OCI-M2 (cell line): ENCODE data around the gene ZDHHC11B.
"Not testable (repeated sequence)": the region's sequence is repeated elsewhere in the genome, so short reads cannot be mapped to it uniquely, and the experiment has no call there.

ENCODE experiments used
- DNase-seq: peaks from one replicate; lab custom pipeline; 2025; ENCODE audit not compliant: unreplicated experiment; lab: John Stamatoyannopoulos, UW

ZDHHC11B gene

DNA sequence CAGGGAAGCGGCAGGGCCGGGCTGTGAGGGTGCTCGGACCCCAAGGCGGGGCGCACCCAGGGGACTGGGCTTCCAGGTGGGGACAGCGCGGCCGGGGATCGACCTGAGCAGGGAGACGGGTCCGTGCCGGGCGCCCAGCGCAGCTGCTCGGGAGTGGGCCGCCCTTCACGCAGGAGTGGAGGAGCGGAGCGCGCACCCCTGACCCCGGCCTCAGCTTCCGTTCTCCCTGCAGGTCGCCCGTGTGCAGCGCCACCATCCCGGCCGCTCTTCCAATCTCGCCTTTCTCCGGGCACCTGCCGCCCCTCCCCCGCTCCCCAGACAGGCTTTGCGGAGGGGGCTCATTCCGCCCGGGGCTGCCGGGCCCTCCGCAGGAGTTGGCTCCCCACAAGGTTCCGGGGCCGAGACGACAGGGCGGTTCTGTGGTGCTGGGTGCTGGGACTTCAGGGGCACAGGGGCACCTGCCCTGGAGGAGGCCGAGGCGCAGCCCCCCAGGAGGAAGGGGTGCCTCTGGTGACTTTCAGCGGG lies 714 bp upstream of the ZDHHC11B start:
- DNase-seq = not testable (repeated sequence)

DNA sequence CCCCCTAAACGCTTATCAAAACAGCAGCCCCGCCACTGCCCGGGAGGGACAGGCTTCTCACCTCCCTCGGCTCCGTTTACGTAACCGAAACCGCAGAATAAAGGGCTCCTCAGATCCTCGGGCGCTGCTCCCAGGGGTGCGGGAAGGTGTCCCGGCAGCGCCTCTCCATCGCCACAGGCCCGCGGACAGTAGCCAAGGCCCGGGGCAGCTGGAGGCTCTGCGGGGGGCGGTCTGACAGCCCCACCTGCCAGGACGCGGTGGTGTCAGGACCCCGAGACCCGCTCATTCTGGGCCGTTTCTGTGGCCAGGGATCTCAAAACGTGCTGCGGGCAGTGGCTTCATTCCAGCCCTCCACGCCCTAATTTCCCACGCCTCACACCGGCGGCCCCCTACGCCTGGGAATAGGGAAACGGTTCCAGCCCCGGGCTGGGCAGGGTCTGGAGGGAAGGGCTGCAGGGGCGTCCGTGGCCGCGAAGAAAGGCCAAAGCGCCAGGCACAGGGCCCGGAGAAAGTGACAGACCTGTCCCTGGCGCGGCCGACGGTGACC lies 575 bp downstream of the ZDHHC11B start:
- not testable (repeated sequence) for DNase-seq

DNA sequence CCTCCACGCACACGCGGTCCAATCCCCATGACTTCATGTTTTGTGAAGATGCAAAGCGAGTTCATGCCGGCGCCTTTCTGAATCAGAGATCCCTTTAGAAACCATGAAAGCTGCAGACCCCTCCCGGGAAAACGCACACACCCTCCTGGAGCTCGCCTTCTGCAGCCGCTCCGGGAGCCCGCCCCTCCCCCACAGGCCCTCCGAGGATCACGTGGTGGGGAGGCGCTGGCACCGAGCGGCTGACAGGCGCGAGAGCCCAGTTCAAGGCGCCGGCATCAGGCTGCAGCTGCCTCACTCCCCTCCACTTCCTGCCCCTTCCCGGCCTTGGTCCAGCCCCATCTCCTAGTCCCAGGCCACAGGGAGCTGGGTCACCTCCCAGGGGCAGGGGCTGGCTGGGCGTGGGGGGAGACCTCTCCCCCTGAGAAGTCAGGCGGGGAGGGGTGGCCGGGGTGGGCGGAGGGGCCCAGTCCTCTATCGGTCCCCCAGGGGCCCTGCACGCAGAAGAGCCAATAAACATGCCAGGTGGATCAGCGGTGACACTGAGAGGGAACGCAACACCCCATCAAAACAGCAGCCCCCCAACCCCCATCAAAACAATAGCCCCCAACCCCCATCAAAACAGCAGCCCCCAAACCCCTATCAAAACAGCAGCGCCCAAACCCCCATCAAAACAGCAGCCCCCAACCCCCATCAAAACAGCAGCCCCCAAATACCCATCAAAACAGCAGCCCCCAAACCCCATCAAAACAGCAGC lies 1.3 kb downstream of the ZDHHC11B start:
- not testable (repeated sequence) for DNase-seq

GRCh38 chr5:782356-782755 lies 2.2 kb downstream of the ZDHHC11B start:
- DNase-seq = not testable (repeated sequence)

GRCh38 chr5:780571-780970 lies 4.0 kb downstream of the ZDHHC11B start:
- not testable (repeated sequence) for DNase-seq

DNA sequence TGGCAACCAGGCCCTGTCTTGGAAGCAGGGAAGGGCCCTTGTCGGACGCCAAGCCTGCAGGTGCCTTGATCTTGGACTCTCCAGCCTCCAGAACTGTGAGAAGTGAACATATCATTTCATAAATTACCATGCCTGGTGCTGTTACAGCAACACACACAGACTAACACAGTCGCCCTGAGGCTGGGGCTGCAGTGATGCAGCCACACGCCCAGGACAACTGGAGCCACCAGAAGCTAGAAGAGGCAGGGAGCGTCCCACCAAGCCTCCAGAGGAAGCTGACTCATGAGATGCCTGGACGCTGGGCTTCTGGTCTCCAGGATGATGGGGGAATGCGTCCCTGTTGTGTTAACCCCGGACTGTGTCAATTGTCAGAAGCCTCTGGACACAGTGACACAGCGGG lies 5.6 kb downstream of the ZDHHC11B start:
- DNase-seq = not testable (repeated sequence)

DNA sequence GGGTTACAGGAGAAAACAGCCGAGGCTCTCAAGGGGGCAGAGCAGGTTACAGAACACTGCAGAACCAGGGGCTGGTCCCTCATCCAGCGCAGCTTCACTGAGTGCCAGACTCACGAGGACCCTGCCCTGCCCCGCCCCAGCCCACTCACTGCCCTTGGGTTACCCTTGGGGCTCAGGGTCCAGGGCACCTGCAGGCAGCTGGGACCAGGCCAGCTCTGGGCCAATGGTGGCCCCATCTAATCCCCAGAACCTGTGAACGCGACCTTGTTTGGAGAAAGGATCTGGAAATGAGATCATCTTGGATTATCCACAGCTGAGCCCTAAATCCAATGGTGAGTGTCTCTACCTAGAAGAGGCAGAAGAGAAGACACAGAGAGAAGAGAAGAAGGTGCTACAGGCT lies 6.1 kb downstream of the ZDHHC11B start:
- not testable (repeated sequence) for DNase-seq

DNA sequence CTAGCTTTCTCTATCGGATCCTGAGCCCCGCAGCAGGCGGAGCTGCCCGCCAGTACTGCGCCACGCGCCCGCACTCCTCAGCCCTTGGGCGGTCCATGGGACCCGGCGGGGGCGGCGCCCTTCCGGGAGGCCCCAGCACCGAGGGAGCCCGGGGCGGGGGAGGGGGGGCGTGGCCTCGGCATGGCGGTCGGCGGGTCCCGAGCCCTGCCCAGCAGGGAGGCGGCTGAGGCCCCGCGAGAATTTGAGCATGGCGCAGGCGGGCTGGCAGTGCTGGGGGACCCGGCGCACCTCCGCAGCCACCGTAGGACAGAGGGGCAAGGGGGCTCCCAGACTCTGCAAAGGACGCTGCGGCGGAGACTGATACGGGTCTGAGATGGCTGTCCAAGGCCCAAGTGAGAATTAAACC lies 6.8 kb downstream of the ZDHHC11B start:
- no peak for DNase-seq

DNA sequence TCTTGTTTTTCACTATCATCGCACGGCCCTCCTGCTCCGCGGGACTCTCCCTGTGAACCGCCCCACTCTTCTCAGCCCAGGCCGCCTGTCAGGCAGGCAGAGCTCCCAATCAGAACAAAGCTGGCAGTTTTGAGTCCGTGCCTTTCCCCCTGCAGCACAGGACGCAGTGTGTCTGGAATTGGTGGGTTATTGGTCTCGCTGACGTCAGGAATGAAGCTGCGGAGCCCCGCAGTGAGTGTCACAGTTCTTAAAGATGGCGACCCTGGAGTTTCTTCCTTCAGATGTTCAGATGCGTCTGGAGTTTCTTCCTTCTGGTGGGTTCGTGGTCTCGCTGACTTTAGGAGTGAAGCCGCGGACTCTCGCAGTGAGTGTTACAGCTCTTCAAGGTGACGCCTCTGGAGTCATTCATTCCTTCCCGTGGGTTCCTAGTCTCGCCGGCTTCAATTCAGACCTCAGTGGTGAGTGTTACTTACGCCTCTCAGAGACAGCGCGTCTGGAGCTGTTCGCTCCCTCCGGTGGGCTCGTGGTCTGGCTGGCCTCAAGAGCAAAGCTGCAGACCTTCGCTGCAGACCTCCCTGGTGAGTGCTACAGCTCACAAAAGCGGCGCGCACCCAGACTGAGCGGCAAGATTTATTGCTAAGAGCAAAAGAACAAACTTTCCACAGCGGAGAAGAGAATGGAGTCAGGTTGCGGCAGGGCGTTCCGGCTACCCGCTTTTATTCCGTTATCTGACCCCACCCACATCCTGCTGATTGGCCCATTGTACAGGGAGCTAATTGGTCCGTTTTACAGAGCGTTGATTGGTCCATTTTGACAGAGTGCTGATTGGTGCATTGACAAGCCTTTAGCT lies 7.4 kb downstream of the ZDHHC11B start:
- DNase-seq = no peak

DNA sequence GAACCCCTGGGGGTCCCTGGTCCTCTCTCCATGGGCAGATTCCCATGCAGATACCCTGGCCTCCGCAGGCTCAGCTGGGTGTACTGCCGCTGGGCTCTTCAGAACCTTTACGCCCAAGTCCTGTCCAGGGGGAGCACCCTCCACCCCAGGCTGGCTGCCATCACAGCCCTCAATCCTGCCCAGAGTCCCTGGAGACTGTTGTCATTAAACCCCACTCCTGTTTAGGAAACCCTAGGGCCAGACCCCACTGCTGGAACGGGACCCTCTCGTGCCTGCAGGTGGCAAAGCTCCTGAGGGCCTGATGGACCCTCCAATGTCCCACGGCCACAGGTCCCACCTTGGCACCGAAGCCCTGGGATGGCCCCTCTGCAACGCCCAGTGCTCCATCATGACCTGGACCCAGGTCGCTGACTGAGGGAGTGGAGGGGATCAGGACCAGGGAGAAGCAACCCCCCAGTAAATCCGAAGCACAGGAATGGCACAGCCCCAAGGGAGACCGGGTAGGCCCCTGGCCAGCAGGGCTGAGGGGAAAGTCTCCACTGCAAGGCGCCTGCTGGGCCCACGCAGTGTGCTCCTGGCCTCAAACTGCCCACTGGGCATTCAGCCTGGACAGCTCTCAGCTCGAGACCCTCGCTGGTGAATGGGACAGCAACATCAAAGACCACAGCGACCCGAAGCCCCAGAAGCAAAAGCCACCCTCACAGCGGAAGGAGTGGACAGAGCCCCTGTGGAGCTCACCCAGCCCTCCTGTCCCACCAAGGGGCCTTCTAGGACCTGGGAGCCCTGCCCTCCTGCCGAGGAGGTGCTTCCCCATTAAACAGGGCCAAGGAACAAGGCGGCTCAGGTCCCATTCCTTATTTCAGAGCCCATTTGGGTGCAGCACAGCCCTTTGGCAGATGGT lies 8.3 kb downstream of the ZDHHC11B start:
- no peak for DNase-seq

DNA sequence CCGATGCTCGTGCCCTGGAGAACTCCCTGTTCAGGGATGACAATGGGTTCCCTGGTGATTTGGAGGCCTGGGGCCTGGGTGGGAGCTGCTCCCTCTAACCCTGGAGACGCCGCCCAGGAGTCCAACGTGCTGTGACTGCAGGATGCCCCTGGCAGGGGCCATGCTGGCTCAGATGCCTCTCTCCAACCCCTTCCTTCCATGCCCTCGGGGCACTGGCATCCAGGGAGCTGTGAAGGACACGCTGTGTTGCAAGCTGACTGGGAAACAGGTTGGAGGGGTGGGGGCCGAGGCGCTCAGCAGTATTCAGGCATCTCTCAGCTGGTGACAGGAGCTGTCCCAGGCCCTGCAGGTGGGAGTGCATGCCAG lies 9.0 kb downstream of the ZDHHC11B start:
- not testable (repeated sequence) for DNase-seq

DNA sequence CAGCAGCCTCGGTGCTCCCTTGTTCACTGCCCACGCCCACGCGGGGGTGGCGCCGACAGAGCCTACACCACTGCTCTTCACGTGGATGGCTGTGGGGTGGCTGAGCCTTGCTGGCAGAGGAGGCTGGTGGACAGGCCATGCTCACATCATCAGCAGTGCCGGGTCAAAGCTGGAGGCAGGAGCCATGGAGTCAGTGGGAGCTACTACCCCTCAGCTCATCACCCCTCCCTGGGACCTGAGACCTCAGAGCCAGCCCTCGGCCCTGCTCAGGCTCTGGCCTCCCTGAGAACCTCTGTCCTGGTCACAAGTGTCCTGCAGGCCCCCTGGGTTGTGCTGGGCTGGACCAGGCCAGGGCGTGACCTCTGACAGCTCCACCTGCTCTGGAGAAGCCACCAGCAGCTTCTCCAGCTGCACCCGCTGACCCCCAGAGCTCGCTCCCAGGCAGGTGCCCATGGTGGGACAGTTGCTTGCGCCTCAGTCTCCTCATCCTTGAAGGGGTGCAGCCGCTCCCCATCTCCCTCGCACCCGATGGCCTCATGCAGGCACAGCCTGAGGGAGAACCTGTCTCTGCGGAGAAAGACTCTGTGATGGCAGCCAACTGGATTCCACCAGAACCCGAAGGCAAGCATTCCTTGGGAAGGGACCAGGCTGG lies 9.5 kb downstream of the ZDHHC11B start:
- DNase-seq = not testable (repeated sequence)

- not testable (repeated sequence) for DNase-seq
These were observed 10.2 kb downstream of the ZDHHC11B start for GRCh38 chr5:774304-774703.

DNA sequence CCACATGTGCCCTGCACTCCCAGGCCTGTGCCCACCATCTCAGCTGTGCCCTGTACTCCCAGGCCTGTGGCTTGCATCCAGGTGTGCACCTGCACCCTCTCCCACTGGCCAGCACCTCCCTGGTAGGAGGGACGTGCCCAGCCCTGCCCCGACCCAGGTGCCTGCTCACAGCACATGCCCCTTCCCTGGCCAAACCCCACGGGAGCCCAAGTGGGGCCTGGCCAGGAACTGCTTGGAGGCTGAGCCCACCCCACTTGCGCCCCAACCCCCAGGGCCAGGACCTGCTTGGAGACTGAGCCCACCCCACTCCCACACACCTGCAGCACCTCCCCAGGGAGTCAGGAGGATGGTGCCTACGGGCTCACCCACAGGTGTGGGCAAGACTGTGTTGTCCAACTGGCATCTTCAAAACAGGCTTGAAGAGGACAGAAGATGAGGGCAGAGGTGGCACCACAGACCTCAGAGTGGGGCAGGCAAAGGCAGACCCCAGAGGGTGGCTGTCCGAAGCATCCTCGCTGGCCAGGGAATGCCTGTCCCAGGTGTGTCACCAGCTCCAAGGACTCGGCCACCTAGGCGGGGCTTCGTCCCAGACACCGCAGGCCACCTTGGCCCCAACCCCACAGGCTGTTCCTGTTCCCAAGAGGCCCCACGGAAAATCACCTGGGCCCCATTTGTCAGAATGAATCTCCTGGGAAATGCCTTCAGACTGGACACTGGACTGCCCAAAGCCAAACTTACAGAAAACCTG lies 10.8 kb downstream of the ZDHHC11B start:
- DNase-seq = no peak

DNA sequence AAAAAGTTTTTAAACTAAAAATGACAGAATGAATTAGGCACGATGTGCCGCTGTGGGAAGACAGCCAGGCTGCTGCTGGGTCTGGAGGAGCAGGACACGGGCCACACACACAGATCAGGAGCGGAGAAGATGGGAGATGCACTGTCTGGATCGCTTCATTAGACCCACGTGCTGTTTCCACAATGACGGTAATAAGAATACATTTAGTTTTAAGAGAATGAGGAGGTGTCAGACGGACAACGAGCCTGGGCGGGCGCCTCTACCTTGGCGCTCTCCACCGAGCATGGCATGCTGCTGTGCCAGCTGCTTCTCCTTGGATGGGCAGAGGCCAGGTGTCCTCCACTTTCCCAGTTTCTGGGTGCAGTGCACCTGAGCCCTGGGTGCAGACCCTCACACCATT lies 11.6 kb downstream of the ZDHHC11B start:
- not testable (repeated sequence) for DNase-seq

GRCh38 chr5:772547-772890 lies 12.0 kb downstream of the ZDHHC11B start:
- DNase-seq = not testable (repeated sequence)

GRCh38 chr5:771841-772546 lies 12.5 kb downstream of the ZDHHC11B start:
- DNase-seq = not testable (repeated sequence)

DNA sequence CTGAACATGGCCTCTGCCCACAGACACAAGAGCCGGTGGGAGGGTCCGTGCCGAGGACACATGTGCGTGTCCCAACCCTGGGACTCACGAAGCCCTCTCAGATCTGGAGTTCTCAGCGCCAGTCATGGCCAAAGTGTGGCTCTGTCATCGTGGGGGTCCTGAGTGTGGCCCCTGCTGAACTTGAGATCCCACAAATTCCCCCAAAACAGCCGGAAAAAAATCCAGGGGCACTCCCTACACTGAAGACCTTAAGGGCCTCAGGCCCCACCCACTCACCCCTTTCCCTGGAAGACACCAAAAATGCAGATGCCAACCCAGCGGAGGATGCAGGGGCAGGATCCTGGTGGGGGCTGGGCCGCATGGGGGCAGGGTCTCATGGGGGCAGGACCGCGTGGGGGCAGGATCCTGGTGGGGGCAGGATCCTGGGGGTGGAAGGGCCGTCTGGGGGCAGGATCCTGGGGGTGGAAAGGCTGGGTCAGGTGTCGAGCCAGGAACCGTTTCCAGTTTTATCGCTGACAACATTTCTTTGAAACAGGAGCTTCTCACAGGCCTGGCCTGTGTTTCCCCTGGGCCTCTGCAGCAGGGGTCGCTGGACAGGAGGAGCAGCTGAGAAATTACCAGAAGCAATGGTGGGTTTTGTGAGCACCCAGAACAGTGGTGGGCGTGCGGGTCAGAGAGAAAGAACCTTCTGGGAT lies 13.3 kb downstream of the ZDHHC11B start:
- DNase-seq = not testable (repeated sequence)
